Measurements from ENCODE around the gene ZNF614.
"Not testable (repeated sequence)": the region's sequence is repeated elsewhere in the genome, so short reads cannot be mapped to it uniquely, and the experiment has no call there.

Gene ZNF614

DNA sequence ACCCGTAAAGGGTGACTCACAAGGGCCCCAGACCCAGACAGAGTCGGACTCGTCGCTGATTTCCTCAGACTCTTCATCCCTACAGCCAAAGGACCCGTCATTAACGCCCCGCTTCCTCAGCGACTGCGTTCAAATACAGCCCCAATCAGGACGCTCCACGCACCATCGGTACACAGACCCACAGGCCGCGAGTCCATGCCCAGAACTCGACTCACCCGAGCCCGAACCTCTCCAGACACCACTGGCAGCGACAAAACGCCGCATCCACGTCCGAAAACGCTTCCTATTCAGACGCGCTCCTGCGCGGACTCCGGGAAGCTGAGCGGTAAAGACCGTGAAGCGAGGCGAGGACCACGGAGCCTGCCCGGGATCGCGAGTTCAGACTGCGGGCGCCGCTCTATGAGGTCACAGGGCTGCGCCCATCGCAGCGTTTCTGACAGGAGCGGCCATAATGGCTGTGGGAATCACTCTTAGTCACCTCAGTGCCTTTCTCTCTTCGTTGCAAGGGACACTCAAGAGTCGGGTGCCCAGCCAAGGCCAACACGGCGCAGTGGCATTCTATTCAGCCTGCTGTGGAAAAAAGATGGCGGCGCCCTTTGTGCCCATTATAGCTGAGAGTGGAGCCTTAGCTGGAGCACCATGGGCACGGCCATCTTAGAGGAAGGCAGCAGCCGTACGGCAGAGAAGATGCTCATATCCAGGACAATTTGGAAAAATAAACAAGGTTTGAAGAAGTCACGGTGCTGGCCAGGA is at the start of gene ZNF614:
ZNF614 (minus strand) TSS at position 353 of the 753 bp plus-strand sequence. CDS start 2,634 bp downstream, outside the sequence.
- peak; percentile 89 for DNase-seq

DNA sequence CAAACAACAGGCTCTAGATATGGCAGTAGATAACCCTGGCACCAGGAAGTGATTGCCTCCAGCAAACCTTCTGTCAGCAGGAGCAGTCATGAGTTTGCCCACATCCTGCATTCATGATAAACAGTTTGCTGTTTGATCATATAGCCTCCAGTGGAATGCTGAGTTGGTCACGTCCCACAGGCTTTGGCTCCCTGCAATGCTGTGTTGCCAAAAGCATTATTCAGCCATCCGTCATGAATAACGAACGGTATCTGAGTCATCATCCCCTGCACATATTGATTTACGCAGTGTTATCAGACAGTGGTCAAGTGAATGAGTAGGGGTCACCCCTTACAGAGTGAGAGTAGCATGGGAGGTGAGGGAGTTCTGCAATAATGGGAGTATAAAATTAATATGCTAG is 42.3 kb upstream of the ZNF614 start:
- no peak for DNase-seq

DNA sequence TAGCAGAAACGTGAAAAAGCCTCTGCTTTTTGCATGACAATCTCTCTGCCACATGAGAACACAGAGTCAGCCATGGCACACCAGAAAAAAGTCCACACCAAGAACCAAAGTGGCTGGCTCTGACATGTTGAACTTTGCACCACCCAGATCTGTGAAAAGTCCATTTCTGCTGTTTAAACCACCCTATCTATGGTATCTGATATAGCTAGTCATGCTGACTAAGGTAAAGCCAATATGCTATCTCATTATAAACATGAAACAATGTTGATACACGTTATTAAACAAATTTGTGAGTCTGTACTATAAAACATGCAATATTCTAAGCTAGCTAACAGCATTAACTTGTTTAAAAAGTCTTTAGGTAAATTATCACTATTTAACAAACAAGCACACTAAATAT is 41.5 kb upstream of the ZNF614 start:
- no peak for DNase-seq

DNA sequence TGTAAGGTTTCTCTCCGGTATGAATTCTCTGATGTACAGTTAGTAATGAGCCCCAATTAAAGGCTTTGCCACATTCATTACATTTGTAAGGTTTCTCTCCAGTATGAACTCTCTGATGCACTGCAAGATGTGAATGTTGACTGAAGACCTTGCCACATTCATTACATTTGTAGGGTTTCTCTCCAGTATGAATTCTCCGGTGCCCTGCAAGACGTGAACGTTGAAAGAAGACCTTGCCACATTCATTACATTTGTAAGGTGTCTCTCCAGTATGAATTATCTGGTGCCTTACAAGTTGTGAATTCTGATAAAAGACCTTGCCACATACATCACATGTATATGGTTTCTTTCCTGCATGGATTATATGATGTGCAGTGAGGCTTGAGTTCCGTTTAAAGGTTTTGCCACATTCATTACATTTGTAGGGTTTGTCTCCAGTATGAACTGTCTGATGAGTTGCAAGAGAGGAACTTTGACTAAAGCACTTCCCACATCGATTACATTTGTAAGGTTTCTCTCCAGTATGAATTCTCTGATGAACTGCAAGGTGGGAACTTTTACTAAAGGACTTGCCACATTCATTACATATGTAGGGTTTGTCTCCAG is 38.2 kb upstream of the ZNF614 start:
- no peak for DNase-seq

DNA sequence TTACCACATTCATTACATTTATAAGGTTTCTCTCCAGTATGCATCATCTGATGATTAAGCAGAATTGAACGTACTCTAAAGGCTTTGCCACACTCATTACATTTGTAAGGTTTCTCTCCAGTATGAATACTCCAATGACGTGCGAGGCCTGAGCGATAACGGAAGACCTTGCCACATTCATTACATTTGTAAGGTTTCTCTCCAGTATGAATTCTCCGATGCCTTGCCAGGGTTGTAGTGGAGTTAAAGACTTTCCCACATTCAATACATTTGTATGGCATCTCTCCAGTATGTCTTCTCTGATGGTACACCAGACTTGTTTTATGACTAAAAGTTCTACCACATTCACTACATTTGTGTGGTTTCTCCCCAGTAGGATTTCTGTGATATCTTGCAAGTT is 37.2 kb upstream of the ZNF614 start:
- DNase-seq, result no peak

DNA sequence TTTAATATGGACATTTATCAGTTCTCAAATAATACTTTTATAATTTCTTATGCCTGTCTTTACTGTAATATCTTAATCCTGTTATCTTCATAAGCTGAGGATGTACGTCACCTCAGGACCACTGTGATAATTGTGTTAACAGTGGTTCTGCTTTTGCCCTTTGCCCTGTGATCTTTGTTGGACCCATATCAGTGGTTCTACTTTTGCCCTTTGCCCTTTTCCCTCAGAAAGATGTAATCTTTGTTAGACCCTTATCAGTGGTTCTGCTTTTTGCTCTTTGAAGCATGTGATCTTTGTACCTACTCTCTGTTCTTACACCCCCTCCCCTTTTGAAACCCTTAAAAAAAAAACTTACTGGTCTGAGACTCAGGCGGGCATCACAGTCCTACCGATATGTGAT is 28.3 kb upstream of the ZNF614 start:
- DNase-seq, result not testable (repeated sequence)

DNA sequence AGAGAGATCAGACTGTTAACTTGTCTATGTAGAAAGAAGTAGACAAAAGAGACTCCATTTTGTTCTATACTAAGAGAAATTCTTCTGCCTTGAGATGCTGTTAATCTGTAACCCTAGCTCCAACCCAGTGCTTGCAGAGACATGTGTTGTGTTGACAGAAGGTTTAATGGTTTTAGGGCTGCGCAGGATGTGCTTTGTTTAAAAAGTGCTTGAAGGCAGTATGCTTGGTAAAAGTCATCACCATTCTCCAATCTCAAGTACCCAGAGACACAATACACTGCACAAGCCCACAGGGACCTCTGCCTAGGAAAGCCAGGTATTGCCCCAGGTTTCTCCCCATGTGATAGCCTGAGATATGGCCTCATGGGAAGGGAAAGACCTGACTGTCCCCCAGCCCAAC is 23.6 kb upstream of the ZNF614 start:
- DNase-seq, result not testable (repeated sequence)

DNA sequence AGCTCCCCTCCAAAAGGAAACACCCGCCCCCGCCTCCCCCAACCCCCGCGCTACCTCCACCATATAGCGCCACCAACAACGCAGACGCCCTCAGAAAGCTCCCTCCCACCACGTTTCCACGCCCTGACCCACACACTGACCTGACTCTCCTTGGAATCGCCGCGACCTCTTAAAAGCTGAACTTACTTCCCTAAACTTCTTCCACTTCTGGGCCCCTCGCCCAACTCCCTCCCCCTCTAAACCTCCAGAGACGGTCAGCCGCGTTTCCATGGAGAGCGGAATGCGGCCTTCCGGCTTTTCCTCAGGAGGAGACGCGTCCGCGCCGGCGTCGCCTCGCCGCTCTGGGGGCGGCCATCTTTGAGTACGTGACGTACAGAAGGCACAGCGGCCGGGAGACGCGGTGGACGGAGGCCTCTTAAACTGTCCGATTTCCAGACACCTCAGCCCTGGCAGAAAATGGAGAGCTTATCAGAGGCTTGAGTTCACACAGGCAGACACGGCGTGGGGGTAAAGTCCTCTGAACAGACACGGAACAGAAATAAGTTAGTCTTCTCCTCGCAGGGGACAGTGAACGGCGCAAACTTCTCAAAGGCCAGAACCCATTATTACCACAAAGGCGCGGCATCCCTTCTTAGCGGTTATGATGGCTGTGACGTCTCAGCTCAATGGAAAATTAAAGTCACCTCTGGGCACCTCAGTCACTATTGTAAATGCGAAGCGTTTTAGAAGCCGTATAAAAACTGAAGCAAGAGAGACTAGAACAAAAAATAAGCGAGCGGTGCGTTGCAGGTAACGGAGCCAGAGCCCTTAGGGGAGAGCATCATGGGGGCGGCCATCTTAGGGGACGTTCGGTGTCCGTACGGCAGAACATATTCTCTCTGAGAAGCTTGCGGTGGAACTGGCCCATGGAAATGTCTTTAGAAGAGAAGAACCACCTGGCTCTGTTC is 20.6 kb upstream of the ZNF614 start, which contains the start of gene ZNF432:
ZNF432 (minus strand) TSS at position 284 of the 947 bp plus-strand sequence. CDS start 1,970 bp downstream, outside the sequence.
- DNase-seq, result peak; percentile 93

DNA sequence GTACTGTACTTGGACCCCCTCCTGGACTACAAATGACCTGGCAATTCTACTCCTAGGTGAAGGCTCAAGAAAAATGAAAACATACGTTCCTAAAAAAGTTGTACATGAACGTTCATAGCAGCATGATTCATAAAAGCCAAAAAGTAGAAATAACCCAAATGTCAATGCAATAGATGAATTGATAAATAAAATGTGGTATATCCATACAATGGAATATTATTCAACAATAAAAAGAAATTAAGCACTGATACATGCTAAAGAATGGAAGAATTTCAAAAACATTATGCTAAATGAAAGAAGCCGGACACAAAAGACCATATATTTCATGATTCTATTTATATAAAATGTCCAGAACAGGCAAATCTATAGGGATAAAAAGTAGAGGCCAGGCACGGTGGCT is 11.0 kb upstream of the ZNF614 start:
- no peak for DNase-seq

DNA sequence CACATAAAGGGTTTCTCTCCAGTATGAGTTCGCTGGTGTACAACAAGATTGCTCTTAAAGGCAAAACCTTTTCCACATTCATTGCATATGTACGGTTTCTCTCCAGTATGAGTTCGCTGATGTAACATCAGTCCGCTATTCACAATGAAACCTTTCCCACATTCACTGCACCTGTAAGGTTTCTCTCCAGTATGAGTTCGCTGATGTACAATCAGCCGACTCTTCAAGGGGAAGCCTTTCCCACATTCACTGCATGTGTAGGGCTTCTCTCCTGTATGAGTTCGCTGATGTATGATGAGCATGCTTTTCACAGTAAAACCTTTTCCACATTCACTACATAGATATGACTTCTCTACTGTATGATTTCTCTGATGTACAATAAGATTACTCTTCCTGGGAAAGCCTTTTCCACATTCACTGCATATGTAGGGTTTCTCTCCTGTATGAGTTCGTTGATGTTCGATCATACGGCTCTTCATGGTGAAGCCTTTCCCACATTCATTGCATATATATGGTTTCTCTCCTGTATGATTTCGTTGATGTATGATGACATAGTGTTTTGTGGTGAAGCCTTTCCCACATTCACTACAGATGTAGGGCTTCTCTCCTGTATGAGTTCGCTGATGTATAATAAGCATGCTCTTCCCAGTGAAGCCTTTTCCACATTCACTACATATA is 6.0 kb upstream of the ZNF614 start:
- no peak for DNase-seq

DNA sequence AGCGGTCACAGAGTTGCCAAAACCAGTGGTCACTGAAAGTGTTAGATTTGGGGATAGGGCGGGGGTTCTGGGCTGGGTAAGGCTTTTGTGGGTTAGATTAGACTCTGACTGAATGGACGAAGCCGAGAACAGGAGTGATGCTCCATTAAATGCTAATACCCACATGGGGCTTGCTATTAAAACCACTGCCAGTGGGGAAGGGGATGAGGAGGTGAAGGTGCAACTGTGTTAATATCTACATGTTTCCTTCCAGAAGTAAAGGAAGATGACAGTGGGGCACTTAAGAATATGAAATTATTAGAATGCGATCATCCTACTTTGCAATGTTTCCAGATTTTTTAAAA is 573 bp upstream of the ZNF614 start:
- DNase-seq, result peak; percentile 77

DNA sequence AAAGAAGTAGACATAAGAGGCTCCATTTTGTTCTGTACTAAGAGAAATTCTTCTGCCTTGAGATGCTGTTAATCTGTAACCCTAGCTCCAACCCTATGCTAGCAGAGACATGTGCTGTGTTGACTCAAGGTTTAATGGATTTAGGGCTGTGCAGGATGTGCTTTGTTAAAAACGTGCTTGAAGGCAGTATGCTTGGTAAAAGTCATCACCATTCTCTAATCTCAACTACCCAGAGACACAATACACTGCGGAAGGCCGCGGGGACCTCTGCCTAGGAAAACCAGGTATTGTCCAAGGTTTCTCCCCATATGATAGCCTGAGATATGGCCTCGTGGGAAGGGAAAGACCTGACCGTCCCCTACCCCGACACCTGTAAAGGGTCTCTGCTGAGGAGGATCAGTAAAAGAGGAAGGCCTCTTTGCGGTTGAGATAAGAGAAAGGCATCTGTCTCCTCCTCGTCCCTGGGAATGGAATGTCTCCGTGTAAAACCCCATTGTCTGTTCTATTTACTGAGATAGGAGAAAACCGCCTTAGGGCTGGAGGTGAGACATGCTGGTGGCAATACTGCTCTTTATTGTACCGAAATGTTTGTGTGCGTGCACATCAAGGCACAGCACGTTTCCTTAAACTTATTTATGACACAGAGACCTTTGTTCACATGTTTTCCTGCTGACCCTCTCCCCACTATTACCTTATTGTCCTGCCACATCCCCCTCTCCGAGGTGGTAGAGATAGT is 1.8 kb downstream of the ZNF614 start:
- not testable (repeated sequence) for DNase-seq

DNA sequence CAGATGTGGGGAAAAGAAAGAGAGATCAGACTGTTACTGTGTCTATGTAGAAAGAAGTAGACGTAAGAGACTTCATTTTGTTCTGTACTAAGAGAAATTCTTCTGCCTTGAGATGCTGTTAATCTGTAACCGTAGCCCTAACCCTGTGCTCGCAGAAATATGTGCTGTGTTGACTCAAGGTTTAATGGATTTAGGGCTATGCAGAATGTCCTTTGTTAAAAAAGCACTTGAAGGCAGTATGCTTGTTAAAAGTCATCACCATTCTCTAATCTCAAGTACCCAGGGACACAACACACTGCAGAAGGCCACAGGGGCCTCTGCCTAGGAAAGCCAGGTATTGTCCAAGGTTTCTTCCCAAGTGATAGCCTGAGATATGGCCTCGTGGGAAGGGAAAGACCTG is 3.7 kb downstream of the ZNF614 start:
- not testable (repeated sequence) for DNase-seq

DNA sequence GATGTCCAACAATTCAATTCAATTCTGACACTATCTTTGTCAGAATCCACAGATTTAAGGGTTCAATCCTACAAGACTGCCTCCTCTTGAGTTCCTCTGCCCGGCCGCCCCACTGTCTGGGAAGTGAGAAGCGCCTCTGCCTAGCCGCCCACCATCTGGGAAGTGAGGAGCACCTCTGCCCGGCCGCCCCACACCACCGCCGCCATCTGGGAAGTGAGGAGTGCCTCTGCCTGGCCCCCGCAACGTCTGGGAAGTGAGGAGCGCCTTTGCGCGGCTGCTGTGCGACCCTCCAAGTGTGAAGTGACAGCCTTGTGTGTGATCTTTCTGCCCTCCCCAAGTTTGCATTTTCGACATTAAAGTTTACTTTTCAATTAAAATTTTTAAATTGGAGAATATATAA is 6.0 kb downstream of the ZNF614 start:
- DNase-seq, result no peak

DNA sequence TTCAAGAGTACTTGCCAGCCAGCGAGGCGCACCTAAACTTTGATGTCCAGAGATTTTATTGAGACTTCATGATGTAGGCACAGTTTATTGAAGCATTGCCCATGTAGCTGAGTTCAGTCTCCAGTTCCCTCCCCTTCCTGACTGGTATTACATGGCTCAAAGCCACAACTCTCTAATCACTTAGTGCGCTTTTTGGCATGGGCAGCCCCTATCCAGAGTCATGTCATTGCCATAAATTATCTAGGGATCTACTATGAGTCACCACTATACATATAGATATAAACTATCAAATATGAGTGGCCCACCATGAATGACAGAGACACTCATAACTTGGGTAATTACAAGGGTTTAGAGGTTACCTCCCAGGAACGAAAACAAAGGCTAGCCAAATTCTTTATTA is 7.7 kb downstream of the ZNF614 start:
- DNase-seq, result no peak

DNA sequence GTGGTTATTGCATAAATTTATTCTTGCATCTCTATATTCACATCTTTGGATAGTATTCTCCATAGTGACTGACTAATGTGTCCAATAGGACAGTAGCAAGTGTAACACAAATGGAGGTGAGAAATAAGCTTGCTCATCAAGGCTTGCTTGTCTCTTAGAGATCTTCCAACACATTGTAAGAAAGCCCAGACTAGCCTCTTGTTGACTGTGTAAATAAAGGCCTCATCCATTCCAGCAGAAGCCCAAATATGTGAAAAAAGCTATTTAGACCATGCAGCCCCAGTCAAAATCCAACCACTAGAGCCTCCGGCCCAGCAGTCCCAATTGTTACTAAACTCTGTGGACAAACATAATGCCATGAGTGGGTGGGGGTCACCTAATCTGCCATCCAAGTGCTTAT is 17.5 kb downstream of the ZNF614 start:
- no peak for DNase-seq

DNA sequence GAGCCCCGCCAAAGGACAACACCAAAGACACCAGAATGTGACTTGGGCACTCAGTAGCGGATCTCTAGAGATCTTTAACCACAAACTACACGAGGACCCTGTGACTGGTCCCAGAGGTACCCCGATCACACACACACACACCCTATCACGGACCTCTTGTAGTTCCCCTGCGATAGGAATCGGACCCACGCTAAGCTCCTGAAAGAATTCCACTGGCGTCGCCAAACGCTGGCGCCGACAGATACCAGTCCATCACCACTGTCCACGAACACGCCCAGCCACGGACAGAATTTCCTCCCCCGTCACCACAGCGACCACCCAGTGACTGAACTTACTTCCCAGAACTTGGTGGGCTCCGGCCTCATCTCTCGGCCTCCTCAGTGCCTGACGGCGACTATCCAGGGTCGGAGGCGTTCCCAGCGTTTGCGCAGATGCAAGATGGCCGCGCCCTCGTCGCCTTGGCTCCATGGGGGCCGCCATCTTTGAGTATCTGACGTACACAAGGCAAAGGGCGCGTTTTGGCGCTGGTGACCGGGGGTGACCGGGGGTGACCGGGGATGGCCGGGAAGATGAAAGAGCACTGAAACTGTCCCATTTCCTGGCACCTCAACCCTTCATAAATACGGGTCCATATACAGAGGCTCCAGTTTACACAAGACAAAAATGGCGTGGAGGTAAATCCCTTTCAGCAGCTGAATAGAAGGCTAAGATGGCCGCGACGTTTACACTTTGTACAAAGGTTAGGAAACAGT is 20.2 kb downstream of the ZNF614 start, which contains the start of gene ZNF615:
ZNF615 (minus strand) TSS at position 406 of the 752 bp plus-strand sequence. CDS start 4,500 bp downstream, outside the sequence.
- DNase-seq, result peak; percentile 92

DNA sequence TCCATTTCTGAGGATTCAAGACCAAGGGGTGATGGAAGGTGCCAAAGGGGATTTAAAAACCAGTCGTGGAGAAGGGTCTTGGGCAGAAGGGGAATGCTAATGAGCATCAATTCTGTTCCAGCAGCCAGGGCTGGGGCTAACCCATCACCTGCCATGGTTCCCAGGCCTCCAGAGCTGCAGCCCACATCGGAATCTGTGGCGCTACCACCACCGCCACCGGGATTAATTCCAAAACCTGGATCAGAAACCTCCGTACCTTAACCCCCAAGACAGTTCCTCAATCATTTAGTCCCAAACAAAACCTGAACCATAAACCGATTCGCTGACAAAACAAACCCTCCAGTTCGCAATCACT is 20.8 kb downstream of the ZNF614 start:
- peak; percentile 29 for DNase-seq

DNA sequence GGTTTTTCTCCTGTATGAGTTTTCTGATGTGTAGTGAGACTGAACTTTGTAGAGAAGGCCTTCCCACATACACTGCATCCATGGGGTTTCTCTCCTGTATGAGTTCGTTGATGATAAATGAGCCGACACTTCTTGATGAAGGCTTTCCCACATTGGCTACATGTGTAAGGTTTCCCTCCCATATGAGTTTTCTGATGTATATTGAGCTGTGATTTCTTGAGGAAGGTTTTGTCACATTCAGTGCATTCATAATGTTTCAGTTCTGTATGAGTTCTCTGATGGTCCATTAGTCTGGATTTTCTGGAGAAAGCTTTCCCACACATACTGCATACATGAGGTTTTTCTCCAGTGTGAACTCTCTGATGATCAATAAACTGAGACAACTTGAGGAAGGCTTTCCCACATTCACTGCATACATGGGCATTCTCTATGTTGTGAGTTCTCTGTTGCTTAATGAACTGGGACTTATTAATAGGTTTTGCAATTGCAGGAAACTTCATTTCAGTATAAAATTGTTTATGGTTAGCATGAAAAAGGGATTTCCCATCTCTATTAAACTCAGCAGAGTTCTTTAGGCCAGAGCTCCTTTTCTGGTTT is 34.0 kb downstream of the ZNF614 start:
- no peak for DNase-seq

DNA sequence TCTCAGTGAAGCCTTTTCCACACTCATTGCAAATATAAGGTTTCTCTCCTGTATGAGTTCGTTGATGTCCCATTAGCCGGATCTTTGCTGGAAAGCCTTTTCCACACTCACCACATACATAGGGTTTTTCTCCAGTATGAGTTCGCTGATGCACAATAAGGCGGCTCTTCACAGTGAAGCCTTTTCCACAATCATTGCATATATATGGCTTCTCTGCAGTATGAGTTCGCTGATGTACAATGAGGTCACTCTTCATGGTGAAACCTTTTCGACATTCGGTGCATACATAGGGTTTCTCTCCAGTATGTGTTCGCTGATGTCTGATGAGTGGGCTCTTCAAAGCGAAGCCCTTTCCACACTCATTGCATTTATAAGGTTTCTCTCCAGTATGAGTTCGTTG is 34.8 kb downstream of the ZNF614 start:
- DNase-seq, result no peak

Measured in NCI-H146 (cell line).